Activated CD4-positive, alpha-beta T cell treated with anti-CD3 and anti-CD28 coated beads, Interleukin-2, Interleukin-6, amounts not matched to agents 100 ng/mL and 50 ng/mL, durations not matched to agents 16 hours and 8 hours (primary cell): ENCODE data around the gene AARS1.
"Not testable (repeated sequence)": the region's sequence is repeated elsewhere in the genome, so short reads cannot be mapped to it uniquely, and the experiment has no call there.

ENCODE experiments used
- DNase-seq: peaks from one replicate; pipeline ENCODE4 v3.0.0-alpha.2; 2020

The AARS1 gene

DNA sequence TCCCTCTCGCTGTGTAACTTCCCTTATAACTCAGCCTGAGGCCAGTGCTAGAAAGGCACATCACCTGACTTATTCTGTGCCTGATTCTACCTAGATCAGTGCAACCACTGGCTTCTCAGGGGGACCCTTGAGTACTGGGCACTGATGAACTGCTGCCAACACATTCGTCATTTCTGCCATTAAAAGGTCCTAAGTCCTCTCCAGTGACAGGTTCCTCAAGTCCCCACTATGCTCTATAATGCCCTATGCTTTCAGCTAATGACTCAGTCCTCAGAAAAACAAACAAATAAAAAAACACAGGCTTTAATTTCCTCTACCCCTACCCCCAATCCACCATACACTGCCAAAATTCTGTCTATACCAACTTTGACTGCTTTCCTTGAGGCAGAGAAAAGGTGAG lies 66.1 kb downstream of the AARS1 start:
- DNase-seq, result not testable (repeated sequence)

DNA sequence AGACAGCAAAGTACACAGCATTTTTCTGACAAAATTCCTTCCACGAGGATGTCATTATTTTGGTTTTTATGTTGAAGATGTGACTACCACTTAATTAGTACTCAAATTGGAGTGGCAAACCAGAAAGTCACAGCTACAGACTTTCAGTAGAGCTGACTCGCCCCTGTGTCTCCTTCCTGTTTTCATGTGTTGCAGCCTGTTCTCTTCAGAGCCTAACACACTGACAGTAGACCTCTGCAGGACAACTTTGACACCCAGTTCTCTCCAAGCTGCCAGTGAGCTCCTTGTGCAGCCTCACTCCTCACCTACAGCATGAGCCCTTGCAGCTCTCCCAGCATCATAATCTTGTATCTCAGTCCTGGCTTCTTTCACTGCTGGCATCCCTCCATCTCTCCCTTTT lies 66.7 kb downstream of the AARS1 start:
- DNase-seq, result not testable (repeated sequence)

DNA sequence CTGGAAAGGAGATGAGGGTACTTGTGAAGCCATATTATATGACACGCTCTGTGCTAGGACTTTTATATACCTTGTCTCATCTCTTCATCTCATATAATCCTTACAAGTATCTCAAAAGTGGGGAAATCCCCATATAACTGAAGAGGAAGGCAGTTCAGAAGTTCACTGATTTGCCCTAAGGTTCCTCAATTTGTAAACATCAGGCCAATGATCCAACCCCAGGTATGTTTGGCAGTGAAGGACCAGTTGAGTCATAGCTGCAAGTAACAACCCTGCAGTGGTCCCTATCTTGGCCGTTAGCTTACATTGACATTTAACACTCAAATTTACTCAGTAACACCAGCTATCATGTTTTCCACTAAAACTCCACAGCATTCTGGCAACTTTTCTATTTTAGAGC lies 70.7 kb downstream of the AARS1 start:
- not testable (repeated sequence) for DNase-seq

DNA sequence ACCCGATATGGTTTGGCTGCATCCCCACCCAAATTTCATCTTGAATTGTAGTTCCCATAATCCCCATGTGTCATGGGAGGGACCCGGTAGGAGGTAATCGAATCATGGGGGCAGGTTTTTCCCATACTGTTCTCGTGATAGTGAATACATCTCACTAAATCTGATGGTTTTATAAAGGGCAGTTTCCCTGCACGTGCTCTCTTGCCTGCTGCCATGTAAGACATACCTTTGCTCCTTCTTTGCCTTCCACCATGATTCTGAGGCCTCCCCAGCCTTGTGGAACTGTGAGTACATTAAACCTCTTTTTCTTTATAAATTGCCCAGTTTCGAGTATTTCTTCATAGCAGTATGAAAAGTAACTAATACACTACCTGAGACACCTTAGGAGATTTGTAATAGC lies 82.9 kb downstream of the AARS1 start:
- not testable (repeated sequence) for DNase-seq

DNA sequence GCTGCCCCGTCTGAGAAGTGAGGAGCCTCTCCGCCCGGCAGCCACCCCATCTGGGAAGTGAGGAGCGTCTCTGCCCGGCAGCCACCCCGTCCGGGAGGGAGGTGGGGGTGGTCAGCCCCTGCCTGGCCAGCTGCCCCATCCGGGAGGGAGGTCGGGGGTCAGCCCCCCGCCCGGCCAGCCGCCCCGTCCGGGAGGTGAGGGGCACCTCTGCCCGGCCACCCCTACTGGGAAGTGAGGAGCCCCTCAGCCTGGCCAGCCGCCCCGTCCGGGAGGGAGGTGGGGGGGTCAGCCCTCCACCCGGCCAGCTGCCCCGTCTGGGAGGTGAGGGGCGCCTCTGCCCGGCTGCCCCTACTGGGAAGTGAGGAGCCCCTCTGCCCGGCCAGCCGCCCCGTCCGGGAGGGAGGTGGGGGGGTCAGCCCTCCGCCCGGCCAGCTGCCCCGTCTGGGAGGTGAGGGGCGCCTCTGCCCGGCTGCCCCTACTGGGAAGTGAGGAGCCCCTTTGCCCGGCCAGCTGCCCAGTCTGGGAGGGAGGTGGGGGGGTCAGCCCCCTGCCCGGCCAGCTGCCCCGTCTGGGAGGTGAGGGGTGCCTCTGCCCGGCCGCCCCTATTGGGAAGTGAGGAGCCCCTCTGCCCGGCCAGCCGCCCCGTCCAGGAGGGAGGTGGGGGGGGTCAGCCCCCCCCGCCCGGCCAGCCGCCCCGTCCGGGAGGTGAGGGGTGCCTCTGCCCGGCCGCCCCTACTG lies 84.5 kb downstream of the AARS1 start:
- DNase-seq, result not testable (repeated sequence)

DNA sequence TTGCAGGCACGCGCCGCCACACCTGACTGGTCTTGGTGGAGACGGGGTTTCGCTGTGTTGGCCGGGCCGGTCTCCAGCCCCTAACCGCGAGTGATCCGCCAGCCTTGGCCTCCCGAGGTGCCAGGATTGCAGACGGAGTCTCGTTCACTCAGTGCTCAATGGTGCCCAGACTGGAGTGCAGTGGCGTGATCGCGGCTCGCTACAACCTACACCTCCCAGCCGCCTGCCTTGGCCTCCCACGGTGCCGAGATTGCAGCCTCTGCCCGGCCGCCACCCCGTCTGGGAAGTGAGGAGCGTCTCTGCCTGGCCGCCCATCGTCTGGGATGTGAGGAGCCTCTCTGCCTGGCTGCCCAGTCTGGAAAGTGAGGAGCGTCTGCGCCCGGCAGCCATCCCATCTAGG lies 85.3 kb downstream of the AARS1 start:
- DNase-seq, result not testable (repeated sequence)

DNA sequence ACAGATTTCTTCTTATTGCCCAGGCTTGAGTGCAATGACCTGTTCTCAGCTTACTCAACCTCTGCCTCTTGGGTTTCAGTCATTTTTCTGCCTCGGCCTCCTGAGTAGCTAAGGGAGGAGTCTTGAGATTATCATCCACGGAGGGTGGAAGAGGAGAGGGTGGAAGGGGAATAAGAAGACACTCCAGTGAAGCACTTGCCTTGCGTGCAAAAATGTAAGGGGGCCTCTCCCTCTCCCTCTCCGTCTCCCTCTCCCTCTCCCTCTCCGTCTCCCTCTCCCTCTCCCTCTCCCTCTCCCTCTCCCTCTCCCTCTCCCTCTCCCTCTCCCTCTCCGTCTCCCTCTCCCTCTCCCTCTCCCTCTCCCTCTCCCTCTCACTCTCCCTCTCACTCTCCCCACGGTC lies 85.8 kb downstream of the AARS1 start:
- not testable (repeated sequence) for DNase-seq
